ENCODE data around the gene ETV2. TPM values are rescaled to one million over a fixed set of nuclear protein-coding genes. Genes with fewer than 3 reads are reported as not detected.
"Not testable (repeated sequence)": the region's sequence is repeated elsewhere in the genome, so short reads cannot be mapped to it uniquely, and the experiment has no call there.

Gene ETV2
- total RNA-seq, 2 donors from 2014 or later = 0.87 to 1.7 TPM

- intact Hi-C loops (cut with DNase I, micrococcal nuclease) = no loop called here
- peak; percentile 92 to 98 for DNase-seq
- peak; percentile 68 for ATAC-seq
Observed at GRCh38 chr19:35648017-35648961, 6.7 kb downstream of the ETV2 start, which contains the start of gene COX6B1. TSS of gene COX6B1 (plus strand) at chr19:35648323. CDS start at chr19:35651244, 2,921 bp downstream.

- DNase-seq (no peak), ATAC-seq (no peak)
- intact Hi-C loops (cut with DNase I, micrococcal nuclease) = no loop called here
Observed at GRCh38 chr19:35650581-35650980, 9.0 kb downstream of the ETV2 start.

- intact Hi-C loops (cut with DNase I, micrococcal nuclease); ATAC-seq; DNase-seq: not testable (repeated sequence)
Observed at GRCh38 chr19:35654828-35655227, 13.3 kb downstream of the ETV2 start.

- intact Hi-C loops (cut with DNase I, micrococcal nuclease) = no loop called here
- DNase-seq (no peak), ATAC-seq (no peak)
Observed at GRCh38 chr19:35655600-35655999, 14.1 kb downstream of the ETV2 start.

- DNase-seq = no peak
- intact Hi-C loops (cut with DNase I, micrococcal nuclease) = no loop called here
- ATAC-seq = no peak
Observed at GRCh38 chr19:35656700-35657099, 15.2 kb downstream of the ETV2 start.

GRCh38 chr19:35657904-35658700 lies 16.6 kb downstream of the ETV2 start:
- ATAC-seq = peak; percentile 48
- DNase-seq = no peak
- intact Hi-C loops (cut with DNase I, micrococcal nuclease) = no loop called here

GRCh38 chr19:35661995-35662340 lies 20.4 kb downstream of the ETV2 start:
- intact Hi-C loops (cut with DNase I, micrococcal nuclease) = no loop called here
- ATAC-seq = no peak
- no peak for DNase-seq

GRCh38 chr19:35663981-35664380 lies 22.4 kb downstream of the ETV2 start:
- DNase-seq (no peak), ATAC-seq (no peak)
- intact Hi-C loops (cut with DNase I, micrococcal nuclease) = no loop called here

GRCh38 chr19:35665157-35665556 lies 23.6 kb downstream of the ETV2 start:
- DNase-seq (no peak), ATAC-seq (no peak)
- intact Hi-C loops (cut with DNase I, micrococcal nuclease) = no loop called here

- no peak for DNase-seq
- intact Hi-C loops (cut with DNase I, micrococcal nuclease) = no loop called here
- no peak for ATAC-seq
Observed at GRCh38 chr19:35665604-35666003, 24.1 kb downstream of the ETV2 start.

- DNase-seq (no peak), ATAC-seq (peak; percentile 32)
- intact Hi-C loops (cut with DNase I, micrococcal nuclease) = no loop called here
Observed at GRCh38 chr19:35666251-35666913, 24.8 kb downstream of the ETV2 start, which contains the start of gene UPK1A. TSS of gene UPK1A (plus strand) at chr19:35666517. CDS start at chr19:35666813, 296 bp downstream.

GRCh38 chr19:35669566-35669965 lies 28.0 kb downstream of the ETV2 start:
- intact Hi-C loops (cut with DNase I, micrococcal nuclease) = no loop called here
- ATAC-seq = no peak
- DNase-seq = no peak

GRCh38 chr19:35669974-35670373 lies 28.4 kb downstream of the ETV2 start:
- intact Hi-C loops (cut with DNase I, micrococcal nuclease) = no loop called here
- DNase-seq = no peak

GRCh38 chr19:35670686-35671085 lies 29.1 kb downstream of the ETV2 start:
- no peak for ATAC-seq
- DNase-seq = no peak
- intact Hi-C loops (cut with DNase I, micrococcal nuclease) = no loop called here

More at GRCh38 chr19:35669974-35670373, 28.4 kb downstream of the ETV2 start:
- peak; percentile 27 for ATAC-seq

- intact Hi-C loops (cut with DNase I, micrococcal nuclease) = no loop called here
- DNase-seq = no peak
- ATAC-seq = no peak
Observed at GRCh38 chr19:35671818-35672217, 30.3 kb downstream of the ETV2 start.

- intact Hi-C loops (cut with DNase I, micrococcal nuclease) = no loop called here
- DNase-seq (peak in 1 of 2 donors; percentile 32), ATAC-seq (peak; percentile 66)
Observed at GRCh38 chr19:35673121-35673804, 31.7 kb downstream of the ETV2 start.

- intact Hi-C loops (cut with DNase I, micrococcal nuclease) = no loop called here
- ATAC-seq (no peak), DNase-seq (no peak)
Observed at GRCh38 chr19:35675589-35676140, 34.1 kb downstream of the ETV2 start.

GRCh38 chr19:35689836-35690235 lies 48.3 kb downstream of the ETV2 start:
- DNase-seq (no peak), ATAC-seq (no peak)
- intact Hi-C loops (cut with DNase I, micrococcal nuclease) = no loop called here

Data from left colon (tissue), 2 donors.